HG02623 (cell line): ENCODE results near the gene SPATA31A1.
"Not testable (repeated sequence)": the region's sequence is repeated elsewhere in the genome, so short reads cannot be mapped to it uniquely, and the experiment has no call there.

ENCODE experiments used
- ATAC-seq: cut with Tn5 transposase; IDR thresholded peaks from one replicate; pipeline ENCODE4 v1.9.1; 2021; ENCODE audit warnings: moderate library complexity; ENCODE audit not compliant: unreplicated experiment

The SPATA31A1 gene

DNA sequence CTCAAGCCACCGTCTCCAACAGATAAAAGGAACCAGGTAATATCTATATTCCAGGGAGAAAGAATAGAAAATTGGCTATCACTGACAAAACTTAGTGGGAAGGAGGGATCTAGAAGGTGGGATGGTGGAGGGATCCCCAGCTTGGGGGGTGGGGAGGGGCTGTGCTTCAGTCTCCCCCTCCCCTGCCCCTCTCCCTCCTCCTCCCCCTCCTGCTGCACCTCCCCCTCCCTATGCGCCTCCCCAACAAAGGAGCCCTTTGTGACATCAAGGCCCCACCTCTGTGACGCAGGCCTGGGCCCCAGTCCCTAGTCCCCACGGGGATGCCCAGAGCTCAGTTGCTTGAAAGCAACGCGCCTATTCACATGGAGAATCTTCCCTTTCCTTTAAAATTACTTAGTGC, at the start of gene SPATA31A1:
Gene SPATA31A1, plus strand, starts transcription at position 301 of the 400 bp plus-strand sequence. Its CDS starts 62 bp downstream, at position 363.
- ATAC-seq: not testable (repeated sequence)

GRCh38 chr9:39407261-39408204, 52.1 kb downstream of the SPATA31A1 start:
- not testable (repeated sequence) for ATAC-seq

DNA sequence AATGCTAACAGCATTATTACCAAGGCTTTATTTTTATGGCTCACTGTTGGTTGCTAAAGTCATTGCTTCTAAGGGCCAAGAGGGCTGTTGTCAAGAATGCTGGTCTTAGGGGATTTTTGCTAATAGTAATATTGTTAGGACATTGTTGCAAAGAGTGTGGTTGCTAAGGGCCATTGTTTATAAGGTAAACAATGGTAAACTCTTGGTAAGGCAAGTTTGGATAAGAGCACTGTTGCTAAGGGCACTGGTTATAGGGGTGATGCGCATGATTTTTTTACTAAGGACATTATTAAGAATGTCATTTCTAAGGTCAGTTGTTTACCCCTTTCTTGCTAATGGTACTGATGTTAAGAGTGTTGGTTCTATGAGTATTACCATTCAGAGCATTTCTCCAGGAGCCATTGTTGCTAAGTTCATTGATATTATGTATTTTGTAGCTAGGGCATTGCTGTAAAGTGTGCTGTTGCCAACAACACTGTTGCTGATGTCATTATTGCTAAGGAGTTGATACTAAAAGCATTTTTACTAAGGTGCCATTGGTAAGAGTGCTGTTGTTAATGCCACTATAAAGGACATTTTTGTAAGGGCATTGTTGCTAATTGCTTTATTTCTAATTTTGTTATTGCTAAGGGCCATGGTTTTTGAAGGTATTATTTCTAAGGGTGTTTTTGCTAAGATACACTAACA, 55.9 kb downstream of the SPATA31A1 start:
- ATAC-seq: not testable (repeated sequence)
